DMS 273 treated with DMSO at 0.1 percent for 48 hours (cell line): ENCODE measurements around the gene PIGB.
"Not testable (repeated sequence)": the region's sequence is repeated elsewhere in the genome, so short reads cannot be mapped to it uniquely, and the experiment has no call there.

Experiments
- DNase-seq: peaks from one replicate; lab custom pipeline; 2025; lab: John Stamatoyannopoulos, UW

The PIGB gene

DNA sequence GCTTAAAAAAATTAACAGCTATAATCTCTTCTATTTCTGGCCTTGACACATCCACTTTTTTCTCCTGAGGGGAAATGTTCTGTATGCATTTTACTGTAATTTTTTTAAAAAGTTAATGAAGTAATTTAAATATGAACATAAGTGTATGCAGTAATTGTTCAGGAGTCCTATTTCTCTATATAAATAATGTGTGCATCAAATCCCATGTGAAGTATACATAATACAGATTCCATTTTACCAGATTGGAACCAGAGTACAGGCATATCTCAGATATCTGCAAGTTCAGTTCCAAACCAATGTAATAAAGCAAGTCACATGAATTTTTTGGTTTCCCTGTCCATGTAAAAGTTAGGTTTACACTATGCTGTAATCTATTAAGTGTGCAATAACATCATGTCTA is 62.6 kb downstream of the PIGB start:
- DNase-seq: no peak

DNA sequence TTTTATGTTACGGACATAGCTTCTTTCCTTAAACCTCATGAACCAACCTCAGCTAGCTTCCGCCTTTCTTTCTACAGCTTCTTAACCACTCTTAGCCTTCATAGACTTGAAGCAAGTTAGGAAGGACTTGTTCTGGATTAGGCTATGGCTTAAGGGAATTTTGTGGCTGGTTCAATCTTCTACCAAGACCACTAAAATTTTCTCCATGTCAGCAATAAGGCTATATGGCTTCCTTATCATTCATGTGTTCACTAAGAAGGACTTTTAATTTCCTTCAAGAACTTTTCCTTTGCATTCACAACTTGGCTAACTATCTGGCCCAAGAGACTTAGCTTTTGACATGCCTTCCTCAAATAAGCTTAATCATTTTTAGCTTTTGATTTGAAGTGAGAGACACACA is 64.7 kb downstream of the PIGB start:
- no peak for DNase-seq

DNA sequence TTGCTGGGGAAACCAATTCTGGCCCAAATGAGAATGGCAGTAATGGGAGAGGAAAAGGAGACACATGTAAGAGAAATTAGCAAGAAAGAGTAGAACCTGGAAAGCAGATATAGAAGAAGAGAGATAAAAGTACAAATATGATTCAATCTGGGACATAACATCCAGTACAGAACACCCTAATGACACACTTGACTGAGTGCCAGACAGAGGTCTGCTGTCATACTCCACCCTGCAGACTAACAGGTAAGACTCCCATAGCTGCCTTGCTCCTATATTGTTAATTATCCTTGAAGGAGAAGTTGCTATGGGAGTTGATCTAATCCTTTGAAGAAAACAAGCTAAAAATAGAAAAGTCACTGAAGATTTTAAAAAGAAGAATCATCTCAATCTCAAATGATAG is 68.0 kb downstream of the PIGB start:
- DNase-seq: no peak

DNA sequence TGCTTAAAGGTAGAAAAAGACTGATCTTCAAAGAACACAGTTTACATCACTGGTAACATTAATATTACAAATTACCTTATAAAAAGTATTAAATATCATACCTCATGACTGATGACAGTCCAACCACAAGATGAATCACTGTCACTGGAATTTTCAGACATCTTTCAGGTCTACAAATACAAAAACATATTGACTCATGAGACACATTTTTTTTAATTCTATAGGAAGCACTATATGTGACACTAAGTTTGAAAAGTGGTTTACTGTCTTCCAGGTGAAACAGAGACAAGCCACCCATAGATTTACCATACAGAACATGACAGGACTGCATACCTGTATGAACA is 70.2 kb downstream of the PIGB start:
- no peak for DNase-seq

DNA sequence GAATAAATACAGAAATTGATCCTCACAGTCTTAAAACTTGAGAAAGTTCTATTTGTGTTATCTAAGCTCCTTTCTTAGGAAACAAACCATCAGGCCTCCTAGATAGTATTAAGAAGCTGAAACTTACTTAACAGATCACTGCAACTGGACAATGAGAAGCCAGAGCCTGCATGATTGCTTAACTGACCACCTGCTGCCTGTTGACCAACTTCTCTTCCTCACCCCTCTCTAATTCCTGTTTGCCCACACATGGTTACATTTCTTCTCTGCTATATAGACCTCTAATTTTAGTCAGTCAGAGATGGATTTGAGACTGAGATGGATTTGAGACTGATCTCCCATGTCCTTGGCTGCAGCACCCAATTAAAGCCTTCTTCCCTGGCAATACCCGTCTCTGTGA is 75.7 kb downstream of the PIGB start:
- DNase-seq: no peak

- DNase-seq: no peak
Observed at GRCh38 chr15:55398243-55398642, 79.2 kb downstream of the PIGB start.

- DNase-seq: not testable (repeated sequence)
Observed at GRCh38 chr15:55400050-55400449, 81.0 kb downstream of the PIGB start.

DNA sequence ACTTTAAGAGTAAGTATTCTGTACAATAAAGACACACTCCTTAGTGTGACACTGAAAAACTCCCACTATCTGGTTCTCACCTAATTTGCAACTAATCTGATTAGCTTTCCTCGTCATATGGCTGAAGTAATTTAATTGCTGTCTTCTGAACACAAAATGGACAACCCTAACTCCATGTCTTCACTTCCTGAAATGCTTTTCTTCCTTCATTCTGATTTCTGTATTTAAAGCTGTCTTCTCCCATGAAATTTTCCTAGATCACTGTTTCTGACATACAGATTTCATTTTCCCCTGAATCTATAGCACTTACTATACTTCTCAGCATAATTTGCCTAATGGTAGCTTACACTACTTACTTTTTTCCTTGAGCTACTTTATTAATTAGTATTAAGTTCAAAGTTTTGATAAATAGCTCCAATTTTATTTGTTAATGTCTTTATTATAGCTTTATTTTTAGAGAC is 82.8 kb downstream of the PIGB start:
- DNase-seq: no peak

- no peak for DNase-seq
Observed at GRCh38 chr15:55402707-55403106, 83.7 kb downstream of the PIGB start.

DNA sequence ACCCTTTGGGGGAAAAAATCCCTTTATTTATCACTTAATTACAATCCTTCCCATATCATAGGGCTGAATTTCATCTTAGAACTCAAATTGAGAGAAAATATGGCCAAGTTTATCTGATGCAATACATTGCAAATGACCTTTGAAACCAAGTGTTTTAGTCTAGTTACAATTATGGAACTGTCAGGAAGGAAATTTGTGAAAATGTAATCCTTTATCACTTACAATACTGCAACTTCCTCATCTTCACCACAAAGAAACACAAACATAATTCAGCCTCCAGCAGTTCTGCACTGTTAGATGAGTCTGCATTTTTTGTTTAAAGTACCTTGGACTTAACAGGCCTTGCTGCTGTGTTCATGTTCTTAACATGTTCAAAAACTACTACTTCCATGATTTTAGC is 84.5 kb downstream of the PIGB start:
- no peak for DNase-seq
